Astrocyte (in vitro differentiated cells and primary cell): ENCODE measurements around the gene CDKN1A. TPM values are rescaled to one million over a fixed set of nuclear protein-coding genes. Genes with fewer than 3 reads are reported as not detected.

Source experiments
- DNase-seq: peaks from one replicate; pipeline ENCODE4 v3.0.0-alpha.2; 2010; ENCODE audit warnings: low read depth
- FAIRE-seq: peaks from 2 replicates; lab custom pipeline; 2011; peaks lifted over from hg19 to GRCh38; lab: Jason Lieb, UNC
- H2AFZ ChIP-seq: 2 replicates; pipeline ENCODE4 v1.6.0; 2012; ENCODE audit warnings: low read depth, low read length, inconsistent platforms
- H3K27ac ChIP-seq: 2 replicates; pipeline ENCODE4 v1.5.1; 2011; ENCODE audit warnings: low read depth, low read length, inconsistent platforms
- H3K27me3 ChIP-seq: 2 replicates; pipeline ENCODE4 v1.6.0; 2011; ENCODE audit warnings: low read length, inconsistent platforms; ENCODE audit not compliant: insufficient read depth
- H3K36me3 ChIP-seq: 2 replicates; pipeline ENCODE4 v1.5.1; 2011; ENCODE audit warnings: low read length, inconsistent platforms; ENCODE audit not compliant: insufficient read depth
- H3K4me1 ChIP-seq: 2 replicates; pipeline ENCODE4 v1.5.1; 2011; ENCODE audit warnings: low read length, inconsistent platforms; ENCODE audit not compliant: insufficient read depth
- H3K4me2 ChIP-seq: 2 replicates; pipeline ENCODE4 v1.6.0; 2012; ENCODE audit warnings: low read length, inconsistent platforms
- H3K4me3 ChIP-seq: 2 replicates; pipeline ENCODE4 v1.5.1; 2011; ENCODE audit warnings: low read depth, mild to moderate bottlenecking, low read length, inconsistent platforms; ENCODE audit not compliant: insufficient read depth
- H3K79me2 ChIP-seq: 2 replicates; pipeline ENCODE4 v1.6.0; 2012; ENCODE audit warnings: mild to moderate bottlenecking, low read length, inconsistent platforms; ENCODE audit not compliant: insufficient read depth
- H3K9ac ChIP-seq: 2 replicates; pipeline ENCODE4 v1.6.0; 2012; ENCODE audit warnings: mild to moderate bottlenecking, low read length, inconsistent platforms
- H3K9me3 ChIP-seq: 2 replicates; pipeline ENCODE4 v1.5.1; 2012; ENCODE audit warnings: low read depth, mild to moderate bottlenecking, low read length, inconsistent platforms; ENCODE audit not compliant: insufficient read depth
- H4K20me1 ChIP-seq: 2 replicates; pipeline ENCODE4 v1.6.0; 2012; ENCODE audit warnings: low read length, inconsistent platforms; ENCODE audit not compliant: insufficient read depth
- H3K27ac Mint-ChIP-seq: one replicate; pipeline ENCODE4 v1.8.0; 2021; ENCODE audit warnings: mild to moderate bottlenecking, mixed read lengths; ENCODE audit not compliant: unreplicated experiment
- H3K27me3 Mint-ChIP-seq: one replicate; pipeline ENCODE4 v1.8.0; 2021; ENCODE audit warnings: low read depth, mixed read lengths; ENCODE audit not compliant: unreplicated experiment
- H3K36me3 Mint-ChIP-seq: one replicate; pipeline ENCODE4 v1.8.0; 2021; ENCODE audit warnings: low read depth, mixed read lengths; ENCODE audit not compliant: unreplicated experiment
- H3K4me1 Mint-ChIP-seq: one replicate; pipeline ENCODE4 v1.8.0; 2021; ENCODE audit warnings: low read depth, mixed read lengths; ENCODE audit not compliant: unreplicated experiment
- H3K4me3 Mint-ChIP-seq: one replicate; pipeline ENCODE4 v1.8.0; 2021; ENCODE audit warnings: mild to moderate bottlenecking, moderate library complexity, mixed read lengths; ENCODE audit not compliant: unreplicated experiment
- H3K9me3 Mint-ChIP-seq: one replicate; pipeline ENCODE4 v1.8.0; 2021; ENCODE audit warnings: mild to moderate bottlenecking, mixed read lengths; ENCODE audit not compliant: unreplicated experiment
- CTCF ChIP-seq: IDR thresholded peaks from 2 replicates; pipeline ENCODE4 v1.5.1; 2011; ENCODE audit warnings: low read depth, mild to moderate bottlenecking, inconsistent platforms, low read length, moderate library complexity; ENCODE audit not compliant: insufficient read depth
- EZH2 ChIP-seq: IDR thresholded peaks from 2 replicates; pipeline ENCODE4 v1.6.1; 2012; ENCODE audit warnings: mild to moderate bottlenecking, low read length, inconsistent platforms; ENCODE audit not compliant: insufficient read depth
- total RNA-seq: library from RNA; stranded (reverse); gene quantifications from 2 replicates; pipeline ENCODE4 v1.2.1, GENCODE V29; 2021

Gene CDKN1A
- total RNA-seq, 1 donor from 2014 or later, result 1,014 TPM

GRCh38 chr6:36730424-36731380 is 52.2 kb downstream of the CDKN1A start:
- FAIRE-seq (no peak), DNase-seq (no peak)
- no peaks in the 10 kb centered on the region for H3K36me3 Mint-ChIP-seq
- no peaks in the 10 kb centered on the region for H3K9me3 Mint-ChIP-seq
- H3K27me3 ChIP-seq, result peaks cover 2% of the 10 kb centered on the region
- no peaks in the 10 kb centered on the region for H3K79me2 ChIP-seq
- TF ChIP-seq CTCF, result no peak
- TF ChIP-seq EZH2, result no peak
- no peak overlapping the region for H3K4me2 ChIP-seq
- no peak overlapping the region for H3K4me3 Mint-ChIP-seq
- no peaks in the 10 kb centered on the region for H4K20me1 ChIP-seq
- no peak overlapping the region for H3K27ac Mint-ChIP-seq
- no peaks in the 10 kb centered on the region for H3K9me3 ChIP-seq
- H3K4me1 Mint-ChIP-seq, result peaks cover 31% of the 10 kb centered on the region
- H3K9ac ChIP-seq, result no peak overlapping the region
- H3K4me1 ChIP-seq, result peaks cover 6% of the 10 kb centered on the region
- no peak overlapping the region for H2AFZ ChIP-seq
- no peak overlapping the region for H3K27ac ChIP-seq
- peaks cover 21% of the 10 kb centered on the region for H3K27me3 Mint-ChIP-seq
- no peak overlapping the region for H3K4me3 ChIP-seq
- H3K36me3 ChIP-seq, result no peaks in the 10 kb centered on the region

GRCh38 chr6:36731622-36732310 is 53.3 kb downstream of the CDKN1A start:
- H4K20me1 ChIP-seq, result no peaks in the 10 kb centered on the region
- H3K36me3 Mint-ChIP-seq, result no peaks in the 10 kb centered on the region
- no peak overlapping the region for H3K27ac Mint-ChIP-seq
- peaks cover 21% of the 10 kb centered on the region for H3K27me3 Mint-ChIP-seq
- no peak overlapping the region for H3K9ac ChIP-seq
- H3K4me1 Mint-ChIP-seq, result peaks cover 27% of the 10 kb centered on the region
- H3K27me3 ChIP-seq, result peaks cover 2% of the 10 kb centered on the region
- H3K9me3 ChIP-seq, result no peaks in the 10 kb centered on the region
- no peak overlapping the region for H3K4me2 ChIP-seq
- H3K4me3 Mint-ChIP-seq, result no peak overlapping the region
- FAIRE-seq (no peak), DNase-seq (no peak)
- TF ChIP-seq CTCF (no peak), EZH2 (no peak)
- no peaks in the 10 kb centered on the region for H3K9me3 Mint-ChIP-seq
- no peak overlapping the region for H3K27ac ChIP-seq
- no peaks in the 10 kb centered on the region for H3K36me3 ChIP-seq
- H3K4me1 ChIP-seq, result peaks cover 6% of the 10 kb centered on the region
- no peaks in the 10 kb centered on the region for H3K79me2 ChIP-seq
- H2AFZ ChIP-seq, result no peak overlapping the region
- H3K4me3 ChIP-seq, result no peak overlapping the region
